ENCODE data around the gene TRMT112.
A peak's percentile ranks its signal among the peaks of the same experiment; 100 is the strongest.

Gene TRMT112

GRCh38 chr11:64275031-64275800 is 42.1 kb downstream of the TRMT112 start:
- no peak for DNase-seq (ENCODE audit: low read depth in 2 of 2)

- DNase-seq (ENCODE audit: low read depth in 2 of 2), result peak; percentile 96 to 97
Measured at GRCh38 chr11:64269540-64270220, 47.7 kb downstream of the TRMT112 start.

GRCh38 chr11:64268893-64269539 is 48.3 kb downstream of the TRMT112 start:
- peak; percentile 39 to 55 for DNase-seq (ENCODE audit: low read depth in 2 of 2)

- DNase-seq (ENCODE audit: low read depth in 2 of 2), result no peak
Measured at GRCh38 chr11:64268025-64268892, 49.1 kb downstream of the TRMT112 start.

GRCh38 chr11:64267207-64267945 is 50.0 kb downstream of the TRMT112 start:
- DNase-seq (ENCODE audit: low read depth in 2 of 2), result no peak

Data from stimulated activated CD4-positive, alpha-beta T cell treated with anti-CD3 and anti-CD28 coated beads, Interleukin-4, amount 100 ng/mL, for 48 hours (primary cell).